ENCODE measurements around the gene CALML4.
"Not testable (repeated sequence)": the region's sequence is repeated elsewhere in the genome, so short reads cannot be mapped to it uniquely, and the experiment has no call there.

The CALML4 gene

GRCh38 chr15:68208136-68208535 lies 3.0 kb upstream of the CALML4 start:
- no peak for DNase-seq (ENCODE audit: low read depth)

- no peak for DNase-seq (ENCODE audit: low read depth)
Observed at GRCh38 chr15:68207176-68207935, 2.2 kb upstream of the CALML4 start.

GRCh38 chr15:68206711-68207151 lies 1.6 kb upstream of the CALML4 start:
- no peak for DNase-seq (ENCODE audit: low read depth)

GRCh38 chr15:68205954-68206539 lies 915 bp upstream of the CALML4 start:
- DNase-seq (ENCODE audit: low read depth), result peak; percentile 73

- DNase-seq (ENCODE audit: low read depth), result no peak
Observed at GRCh38 chr15:68205558-68205944, 419 bp upstream of the CALML4 start.

- DNase-seq (ENCODE audit: low read depth), result no peak
Observed at GRCh38 chr15:68204361-68204760, 771 bp downstream of the CALML4 start.

- no peak for DNase-seq (ENCODE audit: low read depth)
Observed at GRCh38 chr15:68203956-68204355, 1.2 kb downstream of the CALML4 start.

- DNase-seq (ENCODE audit: low read depth), result no peak
Observed at GRCh38 chr15:68203486-68203885, 1.6 kb downstream of the CALML4 start.

- not testable (repeated sequence) for DNase-seq (ENCODE audit: low read depth)
Observed at GRCh38 chr15:68202994-68203393, 2.1 kb downstream of the CALML4 start.

- no peak for DNase-seq (ENCODE audit: low read depth)
Observed at GRCh38 chr15:68201879-68202261, 3.3 kb downstream of the CALML4 start.

GRCh38 chr15:68201153-68201878 lies 3.8 kb downstream of the CALML4 start:
- DNase-seq (ENCODE audit: low read depth), result no peak

- DNase-seq (ENCODE audit: low read depth), result no peak
Observed at GRCh38 chr15:68200016-68200861, 4.9 kb downstream of the CALML4 start.

- DNase-seq (ENCODE audit: low read depth), result no peak
Observed at GRCh38 chr15:68199340-68199739, 5.8 kb downstream of the CALML4 start.

- DNase-seq (ENCODE audit: low read depth), result no peak
Observed at GRCh38 chr15:68197661-68198437, 7.3 kb downstream of the CALML4 start.

- no peak for DNase-seq (ENCODE audit: low read depth)
Observed at GRCh38 chr15:68197170-68197492, 8.0 kb downstream of the CALML4 start.

- no peak for DNase-seq (ENCODE audit: low read depth)
Observed at GRCh38 chr15:68196445-68197169, 8.5 kb downstream of the CALML4 start.

- DNase-seq (ENCODE audit: low read depth), result no peak
Observed at GRCh38 chr15:68195336-68196112, 9.6 kb downstream of the CALML4 start.

GRCh38 chr15:68192804-68193486 lies 12.2 kb downstream of the CALML4 start:
- no peak for DNase-seq (ENCODE audit: low read depth)

GRCh38 chr15:68192117-68192516 lies 13.0 kb downstream of the CALML4 start:
- DNase-seq (ENCODE audit: low read depth), result no peak
